GM21825 (cell line): ENCODE measurements around the gene ARL6.
A peak's percentile ranks its signal among the peaks of the same experiment; 100 is the strongest.

Source experiments
- ATAC-seq: cut with Tn5 transposase; IDR thresholded peaks from one replicate; pipeline ENCODE4 v1.9.1; 2021; ENCODE audit warnings: mild to moderate bottlenecking, moderate library complexity; ENCODE audit not compliant: unreplicated experiment

Gene ARL6, protein sequence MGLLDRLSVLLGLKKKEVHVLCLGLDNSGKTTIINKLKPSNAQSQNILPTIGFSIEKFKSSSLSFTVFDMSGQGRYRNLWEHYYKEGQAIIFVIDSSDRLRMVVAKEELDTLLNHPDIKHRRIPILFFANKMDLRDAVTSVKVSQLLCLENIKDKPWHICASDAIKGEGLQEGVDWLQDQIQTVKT

DNA sequence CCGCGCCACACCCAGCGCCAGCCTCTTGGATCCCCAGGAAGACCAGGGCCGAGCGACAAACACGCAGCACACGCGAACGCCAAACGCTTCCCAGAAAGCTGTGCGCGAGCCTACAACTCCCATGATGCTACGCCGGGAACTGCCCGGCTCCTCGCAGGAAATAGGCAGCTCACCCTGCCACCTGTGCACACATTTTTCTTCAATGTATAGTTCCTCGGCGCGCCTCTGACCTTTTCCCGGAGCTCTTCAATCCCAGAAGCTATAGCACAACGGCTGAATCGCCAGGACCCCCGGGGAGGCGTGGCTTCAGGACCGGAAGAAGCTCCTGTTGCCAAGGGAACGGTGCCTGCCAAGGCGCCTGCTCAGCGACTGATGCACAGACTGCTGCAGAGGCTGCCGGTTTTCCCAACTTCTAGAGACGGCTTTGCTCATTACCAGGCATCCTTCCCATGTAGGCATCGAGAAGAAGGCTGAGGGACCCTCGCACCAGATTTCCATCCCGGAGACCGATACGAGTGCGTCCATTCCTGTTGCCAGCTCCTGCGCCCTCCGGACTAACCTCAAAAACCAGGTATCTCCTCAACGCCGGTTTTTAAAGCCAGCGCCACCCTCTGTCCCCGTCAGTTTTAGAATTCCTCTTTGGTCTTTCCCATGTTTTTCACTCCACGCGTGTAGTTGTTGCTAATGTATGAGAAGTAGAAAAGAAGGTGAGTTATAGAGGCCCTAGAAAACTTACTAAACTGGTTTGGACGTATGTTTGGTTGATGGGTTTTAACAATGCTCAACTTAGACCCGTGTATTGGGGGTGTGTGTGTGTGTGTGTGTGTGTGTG lies at the start of gene ARL6:
Gene ARL6 (plus strand): TSS at position 352 of the 832 bp plus-strand sequence. CDS start 3,350 bp downstream, outside the sequence.
- peak; percentile 95 for ATAC-seq

DNA sequence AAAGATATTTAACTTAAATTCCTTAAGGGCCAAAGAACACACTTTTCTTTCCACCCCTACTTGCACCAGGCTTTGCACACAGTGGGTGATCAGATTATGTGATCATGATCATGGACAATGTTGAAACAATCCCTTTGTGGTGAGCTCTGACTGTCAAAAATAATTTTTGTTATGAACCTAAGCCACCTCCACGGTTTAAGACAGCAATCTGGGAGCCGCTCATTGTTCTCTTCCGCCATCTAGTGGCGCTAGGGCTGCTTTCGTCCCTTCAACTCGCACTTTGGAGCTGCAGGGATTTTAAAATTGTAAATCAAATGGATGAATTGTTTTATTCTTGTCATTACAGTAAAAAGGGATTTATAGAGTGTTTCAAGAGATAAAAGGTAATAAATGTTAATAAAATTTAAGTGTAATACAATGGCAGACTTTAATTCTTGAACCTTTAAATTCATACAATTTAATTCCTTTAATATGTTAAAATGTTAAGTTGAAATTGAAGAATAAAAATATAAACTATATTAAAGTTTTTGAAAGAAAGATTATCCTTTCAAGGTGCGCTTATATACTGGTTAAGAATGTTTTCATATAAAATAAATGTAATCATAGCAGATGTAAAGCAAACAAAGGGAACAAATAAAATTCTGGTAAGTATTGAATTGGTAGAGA lies 45.3 kb upstream of the ARL6 start:
- peak; percentile 95 for ATAC-seq

DNA sequence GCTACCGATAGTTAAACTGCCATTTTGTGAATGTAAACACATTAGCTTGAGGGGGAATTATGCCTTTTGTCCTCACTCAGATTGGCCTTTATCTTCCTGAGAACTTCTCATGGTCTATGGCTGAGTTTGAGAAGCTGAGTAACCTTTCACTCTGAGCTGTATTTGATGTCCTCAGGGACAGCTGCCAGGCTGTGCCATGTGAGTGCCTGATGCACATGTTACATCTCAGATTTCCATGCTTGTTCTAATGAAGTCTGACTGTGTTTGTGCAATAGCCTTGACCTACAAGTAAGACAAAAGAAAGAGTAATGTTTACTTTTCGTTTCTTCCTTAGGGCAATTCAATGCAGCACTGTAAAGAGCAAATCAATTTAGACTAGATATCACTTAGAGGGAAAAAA lies 44.1 kb upstream of the ARL6 start:
- no peak for ATAC-seq

DNA sequence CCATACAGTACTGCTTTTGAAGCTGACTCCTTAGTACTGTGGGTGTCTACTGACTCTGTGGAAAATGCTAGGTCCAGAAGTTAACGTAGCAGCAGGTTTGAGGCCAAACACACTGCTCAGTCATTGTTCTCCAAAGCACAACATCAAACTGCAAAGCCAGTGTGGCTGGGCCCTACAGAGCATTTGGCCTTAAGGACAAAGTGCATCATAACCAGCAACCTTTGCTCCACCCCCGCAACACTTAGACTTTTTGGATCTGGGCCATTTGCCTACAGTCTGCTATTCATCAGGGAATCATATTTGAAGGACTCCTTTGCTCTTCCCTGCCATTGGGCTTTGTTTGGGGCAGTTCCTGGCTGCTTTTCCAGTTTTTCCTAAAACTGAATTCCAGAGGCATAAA lies 43.1 kb upstream of the ARL6 start:
- no peak for ATAC-seq

DNA sequence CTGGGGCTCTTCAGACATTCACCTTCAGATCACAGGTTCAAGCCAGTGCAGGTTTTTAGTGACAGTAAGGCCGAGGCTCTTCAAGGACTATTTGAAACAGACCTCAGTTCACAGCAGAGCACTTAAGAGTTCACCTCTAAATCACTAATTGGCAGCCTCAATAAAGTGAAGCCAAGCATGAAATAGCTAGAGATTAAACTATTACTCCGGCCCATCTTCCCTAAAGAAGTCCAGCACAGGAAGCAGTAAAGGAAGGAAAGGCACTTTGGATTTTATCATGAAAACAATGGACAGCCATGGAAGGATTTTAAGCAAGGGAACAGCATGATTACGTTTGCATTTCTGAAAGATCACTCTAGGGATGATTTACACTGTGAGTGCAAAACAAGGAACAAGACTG lies 27.6 kb upstream of the ARL6 start:
- ATAC-seq = no peak

DNA sequence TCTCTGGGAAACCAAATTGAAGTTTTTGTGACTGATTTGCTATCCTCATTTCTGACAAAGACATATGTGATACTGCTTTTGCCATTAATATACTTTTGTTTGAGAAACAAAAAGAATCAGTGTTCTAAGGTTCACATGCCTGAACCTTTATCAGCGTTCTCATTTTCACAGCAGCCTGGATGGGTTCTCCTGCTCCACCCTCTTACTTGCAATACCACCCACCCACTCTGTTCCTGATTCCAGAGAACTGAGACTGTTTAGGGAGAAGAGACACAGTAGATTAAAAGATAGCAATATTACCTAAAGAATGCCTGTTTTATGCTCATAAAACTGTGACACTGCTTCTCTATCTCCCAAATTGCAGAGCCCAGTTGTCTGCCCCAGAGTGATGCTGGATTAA lies 25.8 kb upstream of the ARL6 start:
- no peak for ATAC-seq

DNA sequence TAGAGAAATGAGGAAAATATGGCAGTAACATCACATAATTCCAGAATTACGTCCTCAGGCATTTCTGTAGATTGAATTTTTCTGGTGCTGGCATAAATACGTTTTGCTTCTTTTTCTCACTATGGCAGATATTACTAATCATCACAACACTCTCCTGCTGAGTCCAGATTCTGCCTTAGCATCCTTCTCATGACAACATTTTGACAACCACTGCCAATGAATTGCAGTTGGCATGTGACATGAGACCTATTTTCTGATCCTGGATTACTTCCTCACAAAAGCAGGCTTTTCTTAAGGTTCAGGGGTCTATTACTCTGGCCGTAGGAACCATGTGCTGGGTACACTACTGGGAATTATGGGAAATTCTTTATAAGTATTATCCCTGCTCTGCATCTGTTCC lies 22.5 kb upstream of the ARL6 start:
- ATAC-seq = no peak

DNA sequence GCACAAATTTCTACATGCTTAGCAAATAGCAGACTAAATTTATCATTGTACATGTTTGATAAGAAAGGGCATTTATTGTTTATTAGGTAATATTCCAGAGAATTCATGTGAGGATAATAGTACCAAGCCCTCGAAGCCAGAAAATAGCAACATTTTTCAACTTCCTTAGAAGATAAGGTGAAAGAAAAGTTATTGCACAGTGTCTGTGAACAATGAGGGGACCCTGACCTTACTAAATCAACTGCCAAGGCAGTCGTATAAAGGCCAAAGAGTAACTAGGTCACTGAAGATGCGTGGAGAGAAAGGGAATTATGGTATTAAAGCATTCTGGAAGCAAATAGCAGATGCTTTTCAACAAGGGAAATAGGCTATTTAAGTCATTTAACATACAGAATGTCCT lies 20.3 kb upstream of the ARL6 start:
- ATAC-seq = no peak

DNA sequence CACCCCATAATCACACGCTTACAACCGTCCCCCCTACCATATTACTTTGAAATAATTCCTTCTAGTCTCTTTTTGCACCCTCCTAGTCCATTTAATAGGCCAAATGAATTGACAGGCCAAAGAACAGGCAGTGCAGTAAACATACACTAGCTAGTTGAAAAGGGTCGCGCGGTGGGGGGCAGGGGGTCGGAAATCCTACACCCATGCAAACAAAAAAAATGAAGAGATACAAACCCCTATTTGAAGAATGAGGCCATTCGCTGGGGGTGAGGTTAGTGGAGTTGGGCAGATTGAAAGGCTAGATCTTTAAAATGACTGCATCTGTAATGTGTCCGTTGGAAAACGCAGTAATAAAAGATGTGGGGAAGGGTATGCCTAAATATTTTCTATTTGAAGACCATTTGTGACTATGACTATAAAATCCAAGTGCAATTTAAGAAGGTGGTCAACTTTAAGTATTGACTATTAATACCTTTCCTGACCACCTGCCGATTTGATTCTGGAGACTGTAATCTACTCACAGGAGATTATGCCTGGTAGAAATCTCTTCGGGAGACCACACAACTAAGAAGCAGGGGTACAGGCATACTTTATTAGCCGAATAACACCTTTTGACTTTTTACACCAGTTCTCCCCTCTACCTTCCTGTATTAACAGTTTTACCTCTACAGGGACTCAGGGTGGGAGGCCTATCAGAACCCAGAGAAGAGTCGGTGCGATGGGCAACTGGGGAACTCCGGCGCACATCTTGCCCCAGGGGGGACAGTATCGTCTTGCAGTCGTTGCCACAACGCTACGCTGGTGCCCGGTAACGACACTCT lies 762 bp upstream of the ARL6 start:
- ATAC-seq = no peak

DNA sequence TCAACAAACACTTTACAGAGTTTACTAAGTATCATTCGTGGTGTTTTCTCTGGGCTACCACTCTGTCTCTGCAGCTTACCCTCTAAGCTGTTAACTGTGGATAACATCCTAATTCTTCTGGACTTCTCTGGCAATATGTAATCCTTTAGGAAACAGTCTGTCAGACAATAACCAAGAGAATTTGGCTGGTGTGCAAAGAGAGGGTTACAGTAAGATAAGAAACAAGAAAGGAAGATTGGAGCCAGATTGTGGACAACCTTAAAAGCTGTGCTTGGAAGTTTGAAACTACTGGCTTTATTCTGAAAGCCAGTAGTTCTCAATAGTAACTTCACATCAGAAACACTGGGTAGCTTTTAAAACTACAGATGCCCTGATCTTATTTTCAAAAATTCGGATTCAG lies 778 bp downstream of the ARL6 start:
- ATAC-seq = no peak

DNA sequence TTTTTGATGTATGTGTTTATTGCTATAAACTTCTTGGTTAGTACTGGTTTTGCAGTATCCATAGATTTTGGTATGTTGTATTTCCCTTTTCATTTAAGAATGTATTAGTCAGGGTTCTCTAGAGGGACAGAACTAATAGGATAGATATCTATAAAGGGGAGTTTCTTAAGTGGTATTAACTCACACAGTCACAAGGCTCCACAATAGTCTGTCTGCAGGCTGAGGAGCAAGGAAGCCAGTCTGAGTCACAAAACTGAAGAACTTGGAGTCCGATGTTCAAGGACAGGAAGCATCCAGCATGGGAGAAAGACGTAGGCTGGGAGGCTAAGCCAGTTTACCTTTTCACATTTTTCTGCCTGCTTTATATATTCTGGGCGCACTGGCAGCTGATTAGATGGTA lies 8.4 kb downstream of the ARL6 start:
- ATAC-seq = no peak

DNA sequence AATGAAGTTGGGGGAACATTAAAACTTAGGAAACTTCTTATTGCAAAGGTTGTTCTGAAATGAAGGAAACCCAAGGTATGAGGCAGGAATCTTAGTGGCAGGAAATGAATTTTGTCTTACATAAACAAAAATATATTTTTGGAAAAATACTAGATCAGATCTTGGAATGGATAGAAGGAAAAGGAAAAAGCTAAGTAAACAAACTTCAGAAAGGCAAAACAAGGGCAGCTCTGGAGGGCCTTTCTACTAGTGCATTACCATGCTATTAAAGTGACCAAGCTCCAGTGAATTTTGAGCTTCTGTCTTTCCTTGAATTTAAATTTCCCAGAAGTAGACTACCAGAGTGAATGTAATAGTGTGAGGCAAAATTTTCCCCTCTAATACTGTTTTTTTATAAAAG lies 13.6 kb downstream of the ARL6 start:
- ATAC-seq = no peak

DNA sequence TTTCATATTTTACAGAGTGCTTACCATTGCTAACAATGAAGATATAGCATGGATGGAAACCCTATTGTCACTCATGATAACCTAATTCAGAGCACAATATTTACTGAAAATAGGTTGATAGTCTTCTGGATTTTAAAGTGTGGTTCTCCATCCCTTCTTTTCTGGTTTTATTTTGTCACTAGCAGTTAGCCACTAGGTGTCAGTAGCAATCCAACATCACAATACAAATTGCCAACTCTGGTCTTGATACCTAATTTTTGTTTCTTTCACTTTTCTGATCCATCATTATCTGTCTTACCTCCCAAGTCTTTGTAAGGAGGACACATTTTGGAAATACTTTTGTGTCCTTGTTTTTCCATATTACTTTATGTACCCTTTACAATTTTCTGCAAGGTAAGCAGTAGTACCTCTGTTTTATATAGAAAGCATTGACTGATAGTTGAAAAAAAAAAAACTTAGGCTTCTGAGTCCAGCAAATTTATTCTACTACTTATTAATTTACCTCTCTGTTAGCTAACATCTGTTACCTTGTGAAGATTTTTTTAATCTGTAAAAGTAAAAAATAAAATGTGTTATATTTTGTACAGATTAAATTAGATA lies 29.0 kb downstream of the ARL6 start:
- ATAC-seq = peak; percentile 72

DNA sequence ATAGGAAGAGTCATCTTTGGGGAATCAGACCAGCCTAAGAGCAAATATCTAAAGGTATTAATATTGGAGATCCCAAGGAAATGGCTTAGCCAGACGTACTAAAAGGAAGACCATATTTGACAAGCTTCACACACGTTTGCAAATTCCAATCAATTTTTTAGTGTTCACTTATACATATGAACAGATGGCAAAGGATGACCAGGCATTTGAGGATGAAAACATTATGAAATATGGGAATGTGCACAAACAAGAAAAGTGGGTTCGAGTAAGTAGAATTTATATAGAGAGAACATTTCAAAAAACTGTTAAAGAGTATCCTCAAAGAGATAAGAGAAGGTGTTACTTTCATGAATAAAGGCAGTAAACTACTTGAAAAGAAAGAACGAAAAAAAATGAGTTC lies 31.4 kb downstream of the ARL6 start:
- no peak for ATAC-seq

DNA sequence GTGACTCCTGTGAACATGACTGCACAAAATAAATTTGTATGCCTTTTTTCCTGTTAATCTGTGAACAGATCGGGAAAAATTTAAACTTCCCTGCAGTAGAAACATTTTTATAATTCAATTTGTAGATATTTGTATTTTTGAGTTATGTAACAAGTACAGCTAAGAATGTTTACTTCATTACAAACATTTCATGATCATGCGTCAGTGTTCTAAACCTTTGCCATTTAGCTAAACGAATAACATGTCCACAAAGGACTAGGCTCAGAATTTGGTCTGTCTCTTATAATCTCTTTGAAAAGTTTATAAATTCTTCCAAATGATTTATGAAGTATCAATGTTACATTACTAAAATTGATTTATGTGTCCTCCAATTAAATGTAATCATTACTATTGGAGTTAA lies 39.9 kb downstream of the ARL6 start:
- ATAC-seq = no peak

DNA sequence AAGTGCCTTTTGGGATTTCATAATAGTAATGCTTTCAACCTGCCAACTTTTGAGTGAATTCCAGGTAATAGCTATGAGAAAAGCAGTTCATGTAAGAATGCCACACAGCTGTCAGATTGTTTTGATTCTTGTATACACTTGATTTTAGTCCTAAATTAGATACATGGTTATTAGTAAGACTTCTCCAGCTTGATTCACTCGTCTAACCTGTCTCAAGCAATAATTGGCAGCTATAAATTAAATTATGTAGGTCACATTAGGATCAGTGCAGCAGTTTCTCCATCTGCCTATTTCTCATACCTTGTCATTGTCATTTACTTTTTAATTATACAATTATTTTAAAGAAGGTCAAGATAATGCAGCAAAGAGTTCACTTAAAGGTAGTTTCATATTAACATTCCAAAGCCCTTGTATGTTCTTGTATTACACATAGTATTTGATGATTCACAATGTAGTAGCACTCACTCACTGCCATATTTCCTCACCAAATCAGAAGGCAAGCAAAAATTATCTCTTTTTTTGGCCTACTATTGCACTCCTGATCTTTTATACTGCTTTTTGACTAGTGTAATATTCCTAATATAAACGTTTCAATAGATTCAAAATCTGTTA lies 46.3 kb downstream of the ARL6 start:
- ATAC-seq = no peak

DNA sequence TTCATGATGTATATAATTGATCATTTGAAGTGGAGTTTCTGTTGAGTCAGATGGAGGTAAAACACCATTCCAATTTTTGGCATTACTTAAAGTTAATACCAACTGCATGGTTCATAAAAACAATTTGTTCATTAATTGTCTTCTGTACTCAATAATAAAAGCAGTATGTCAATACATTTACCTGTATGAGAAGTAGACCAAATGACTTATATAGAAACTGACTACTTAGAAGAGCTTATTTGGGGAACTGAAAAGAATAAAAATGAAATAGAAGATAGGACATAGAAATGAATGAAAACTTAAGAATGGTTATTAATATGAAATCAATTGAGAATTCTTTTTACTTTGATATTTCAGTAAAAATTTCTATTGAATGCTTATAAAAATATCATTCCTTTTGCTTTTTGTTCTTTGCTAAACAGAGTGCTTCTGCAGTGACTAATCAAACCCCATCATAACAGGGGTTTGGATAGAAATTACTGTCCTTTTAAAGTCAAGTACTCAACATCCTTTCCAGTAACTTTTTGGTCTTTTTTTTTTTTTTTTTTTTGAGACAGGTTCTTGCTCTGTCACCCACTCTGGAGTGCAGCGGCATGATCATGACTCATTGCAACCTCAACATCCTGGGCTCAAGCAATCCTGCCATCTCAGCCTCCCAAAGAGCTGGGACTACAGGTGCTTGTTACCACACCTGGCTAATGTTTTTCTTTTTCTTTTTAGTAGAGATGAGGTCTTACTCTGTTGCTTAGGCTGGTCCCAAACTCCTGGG lies 50.8 kb downstream of the ARL6 start:
- no peak for ATAC-seq

DNA sequence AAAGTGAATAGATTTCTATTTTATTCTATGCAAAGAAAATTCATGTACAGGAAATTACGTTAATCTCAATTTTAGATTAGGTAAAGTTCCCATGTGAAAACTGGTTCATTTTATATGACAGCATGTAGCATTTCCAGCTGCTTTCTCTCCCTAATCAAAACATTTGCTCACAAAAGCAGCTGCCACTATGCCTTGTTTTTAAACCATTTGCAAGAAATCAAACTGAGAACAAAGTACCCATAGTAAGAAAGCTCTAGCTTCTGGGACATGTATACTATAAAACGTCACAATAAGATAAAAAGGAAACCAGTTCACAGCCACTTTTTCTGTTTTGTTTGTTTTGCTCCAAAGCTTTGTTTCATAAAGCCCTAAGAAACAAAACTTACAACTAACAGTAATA lies 52.3 kb downstream of the ARL6 start:
- ATAC-seq = no peak

DNA sequence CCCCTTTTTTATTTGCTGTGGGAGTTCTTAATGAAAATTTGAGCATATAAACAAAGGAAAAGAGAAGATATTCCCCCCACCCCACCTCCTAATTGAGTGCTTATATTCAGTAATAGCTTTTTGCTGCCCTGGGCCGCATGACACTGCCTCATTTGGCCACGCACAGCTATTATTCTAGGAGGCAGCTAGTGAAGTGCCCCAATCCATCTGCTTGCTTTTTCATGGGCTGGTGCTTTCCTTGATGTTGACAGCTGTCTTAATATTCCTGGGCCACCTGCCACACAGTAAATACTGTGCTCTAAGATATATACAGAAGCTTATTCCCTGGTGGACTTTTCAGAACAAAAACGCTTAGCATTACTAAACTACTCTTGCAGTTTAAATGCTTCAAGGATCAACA lies 53.4 kb downstream of the ARL6 start:
- ATAC-seq = no peak

DNA sequence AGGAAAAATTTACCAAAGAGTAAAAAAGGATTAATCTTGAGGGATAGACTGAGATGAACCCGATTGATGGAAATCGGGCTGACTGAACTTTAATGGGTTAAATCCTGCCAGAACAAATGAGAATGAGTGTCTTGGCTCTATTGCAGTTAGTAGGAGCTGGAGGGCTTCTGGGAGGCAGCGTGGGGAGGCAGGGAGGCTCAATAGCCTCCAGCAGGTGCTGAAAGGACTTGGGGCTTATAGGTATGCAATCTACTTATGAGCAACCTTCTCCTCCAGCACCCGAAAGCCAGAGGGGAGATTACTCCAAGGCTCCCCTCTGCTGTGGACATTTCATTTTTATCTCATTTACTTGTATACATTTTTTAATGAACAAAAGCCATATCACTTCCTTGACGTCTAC lies 56.2 kb downstream of the ARL6 start:
- ATAC-seq = no peak
